Nephron (organoid): Measurements from ENCODE around the gene PLA2G4D.

ENCODE experiments used
- H3K27ac Mint-ChIP-seq, 3 experiments: 2 replicates each; pipeline ENCODE4 v1.8.0; 2020; ENCODE audit warnings: mixed read lengths in 3 of 3, mild to moderate bottlenecking in 2 of 3, moderate library complexity in 1 of 3
- H3K27me3 Mint-ChIP-seq: 2 replicates; pipeline ENCODE4 v1.8.0; 2021; ENCODE audit warnings: low read depth, mild to moderate bottlenecking, moderate library complexity, mixed read lengths
- H3K36me3 Mint-ChIP-seq: 2 replicates; pipeline ENCODE4 v1.8.0; 2020; ENCODE audit warnings: low read depth, mixed read lengths
- H3K4me1 Mint-ChIP-seq: 2 replicates; pipeline ENCODE4 v1.8.0; 2020; ENCODE audit warnings: mixed read lengths
- H3K4me3 Mint-ChIP-seq, 3 experiments: 2 replicates each; pipeline ENCODE4 v1.8.0; 2020; ENCODE audit warnings: mild to moderate bottlenecking in 3 of 3, mixed read lengths in 3 of 3, moderate library complexity in 2 of 3
- H3K9me3 Mint-ChIP-seq: 2 replicates; pipeline ENCODE4 v1.8.0; 2020; ENCODE audit warnings: mixed read lengths
- CTCF ChIP-seq, 3 experiments: fragments of 200-600 bp; sonication (generic); IDR thresholded peaks; one replicate each; pipeline ENCODE4 v1.5.0; 2021; ENCODE audit warnings: antibody characterized with exemption in 3 of 3; ENCODE audit not compliant: unreplicated experiment in 3 of 3

Gene PLA2G4D

GRCh38 chr15:42090370-42090769, 4.0 kb downstream of the PLA2G4D start:
- no peak overlapping the region for H3K27ac Mint-ChIP-seq

GRCh38 chr15:42089942-42090341, 4.4 kb downstream of the PLA2G4D start:
- TF ChIP-seq CTCF (IDR thresholded peaks at IDR 0.05; ENCODE audit: unreplicated experiment in 3 of 3): no peak
- no peak overlapping the region for H3K27ac Mint-ChIP-seq

More at GRCh38 chr15:42090370-42090769, 4.0 kb downstream of the PLA2G4D start:
- Mint-ChIP-seq H3K9me3 (no peaks in the 10 kb centered on the region), H3K4me1 (no peaks in the 10 kb centered on the region), H3K36me3 (no peaks in the 10 kb centered on the region), H3K4me3 (no peak overlapping the region), H3K27me3 (peaks cover 4% of the 10 kb centered on the region)
- no peak for TF ChIP-seq CTCF (IDR thresholded peaks at IDR 0.05; ENCODE audit: unreplicated experiment in 3 of 3)

DNA sequence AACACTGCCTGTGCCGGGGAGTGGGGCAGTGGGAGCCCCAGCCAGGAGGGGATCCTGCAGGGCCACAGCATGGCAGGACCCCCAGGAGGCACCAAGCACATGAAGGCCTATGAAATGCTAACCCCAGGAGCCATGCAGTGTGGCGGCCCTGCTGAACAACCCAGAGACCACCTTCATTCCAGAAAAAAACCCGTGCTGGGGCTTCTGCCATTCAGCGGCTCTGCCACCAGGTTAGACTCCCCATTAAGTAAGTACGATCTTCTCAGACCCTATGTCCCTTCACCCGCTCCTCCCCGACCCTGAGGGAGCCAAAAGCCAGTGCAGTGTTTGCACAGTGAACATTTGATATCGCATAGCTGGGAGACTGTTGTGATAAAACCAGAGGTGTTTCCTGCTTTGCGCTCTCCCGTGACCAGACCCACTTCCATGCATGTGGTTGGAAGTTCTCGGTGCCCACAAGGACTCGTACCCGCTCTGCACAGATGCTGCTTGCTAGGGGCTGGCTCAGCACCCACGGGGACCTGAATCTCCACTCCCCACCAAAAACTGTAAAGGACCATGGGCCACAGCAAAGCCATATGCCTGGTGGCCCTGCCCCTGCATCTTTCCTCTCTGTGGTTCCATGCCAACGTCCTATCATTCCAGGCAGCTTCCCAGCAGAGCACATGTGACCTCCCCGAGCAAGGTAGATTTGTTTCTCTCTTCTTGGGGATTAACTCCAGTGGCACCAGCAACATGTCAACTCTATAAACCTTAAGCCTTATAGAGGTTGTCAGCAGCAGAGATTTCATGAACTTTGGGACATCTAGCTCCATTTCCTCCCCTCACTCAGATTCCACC, 5.3 kb downstream of the PLA2G4D start:
- Mint-ChIP-seq H3K9me3 (no peaks in the 10 kb centered on the region), H3K27ac (no peak overlapping the region)
- no peak for TF ChIP-seq CTCF (IDR thresholded peaks at IDR 0.05; ENCODE audit: unreplicated experiment in 3 of 3)

More at GRCh38 chr15:42089942-42090341, 4.4 kb downstream of the PLA2G4D start:
- Mint-ChIP-seq H3K27me3 (peaks cover 4% of the 10 kb centered on the region), H3K4me1 (no peaks in the 10 kb centered on the region), H3K4me3 (no peak overlapping the region), H3K9me3 (no peaks in the 10 kb centered on the region), H3K36me3 (no peaks in the 10 kb centered on the region)

DNA sequence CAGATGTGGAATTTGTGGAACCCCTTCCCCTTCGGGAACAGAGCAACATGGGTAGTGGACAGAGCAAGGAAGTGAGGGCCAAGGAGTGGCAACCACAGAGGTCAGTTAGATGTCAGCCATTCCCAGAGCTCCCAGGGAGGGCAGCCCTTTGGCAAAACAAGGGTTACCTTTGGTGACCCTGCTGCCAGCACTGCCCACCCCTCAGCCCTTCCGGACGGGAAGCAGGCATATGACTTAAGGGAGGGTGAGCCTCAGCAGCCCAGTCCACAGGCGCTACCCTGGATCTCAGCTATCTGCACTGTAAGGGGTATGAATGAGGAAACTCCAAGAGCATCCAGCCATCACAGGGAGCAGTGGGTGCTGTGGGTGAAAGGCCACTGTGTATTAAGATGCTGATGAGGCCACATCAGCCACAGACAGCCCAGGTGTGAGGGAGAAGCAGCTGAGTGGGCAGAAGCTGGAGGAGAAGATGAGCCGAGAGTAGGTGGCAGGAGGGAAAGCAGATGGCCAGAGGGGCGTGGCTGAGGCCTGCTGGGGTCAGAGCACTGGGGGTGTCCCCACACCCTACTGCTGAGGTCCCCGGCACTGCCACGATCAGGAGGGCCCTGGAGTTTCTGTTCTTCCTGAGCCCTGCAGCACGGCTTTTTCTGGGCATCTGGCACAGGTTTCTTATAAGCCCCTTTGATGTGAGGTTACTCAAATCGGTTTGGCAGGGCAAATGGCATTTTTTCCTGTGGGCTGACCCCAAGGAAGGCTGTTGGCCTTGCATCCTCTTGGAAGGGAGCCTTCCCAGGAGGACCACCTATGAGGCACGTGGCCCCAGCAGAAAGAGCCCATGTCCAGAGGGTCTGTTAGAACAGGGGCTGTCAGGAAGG, 6.2 kb downstream of the PLA2G4D start:
- TF ChIP-seq CTCF (IDR thresholded peaks at IDR 0.05; ENCODE audit: unreplicated experiment in 3 of 3): no peak
- Mint-ChIP-seq H3K4me3 (no peak overlapping the region), H3K27me3 (peaks cover 15% of the 10 kb centered on the region), H3K27ac (no peak overlapping the region), H3K4me1 (no peaks in the 10 kb centered on the region), H3K36me3 (no peaks in the 10 kb centered on the region), H3K9me3 (no peaks in the 10 kb centered on the region)

More for the DNA sequence above, 5.3 kb downstream of the PLA2G4D start:
- peaks cover 11% of the 10 kb centered on the region for H3K27me3 Mint-ChIP-seq
- no peak overlapping the region for H3K4me3 Mint-ChIP-seq
- H3K36me3 Mint-ChIP-seq: no peaks in the 10 kb centered on the region
- no peaks in the 10 kb centered on the region for H3K4me1 Mint-ChIP-seq

DNA sequence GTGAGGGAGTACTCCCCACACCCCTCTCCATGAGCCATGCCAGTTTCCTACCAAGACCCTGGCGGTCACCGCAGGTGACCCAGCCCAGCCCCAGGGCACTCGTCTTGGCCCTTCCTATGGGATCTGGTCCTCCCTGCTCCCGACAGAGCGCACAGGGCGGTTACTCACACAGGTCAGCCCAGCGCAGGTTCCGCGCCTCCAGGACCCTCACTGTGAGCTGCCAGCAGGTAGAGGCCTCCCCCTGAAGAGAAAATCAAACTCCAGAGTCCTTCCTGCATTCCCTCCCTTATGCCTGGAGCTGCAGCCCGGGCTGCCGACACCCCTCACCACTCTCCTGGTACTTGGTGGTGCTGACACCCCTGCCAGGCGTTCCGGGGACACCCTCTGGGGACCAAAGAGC, 6.9 kb downstream of the PLA2G4D start:
- Mint-ChIP-seq H3K9me3 (no peaks in the 10 kb centered on the region), H3K4me1 (no peaks in the 10 kb centered on the region), H3K27ac (no peak overlapping the region), H3K36me3 (no peaks in the 10 kb centered on the region), H3K4me3 (no peak overlapping the region), H3K27me3 (peaks cover 20% of the 10 kb centered on the region)
- TF ChIP-seq CTCF (IDR thresholded peaks at IDR 0.05; ENCODE audit: unreplicated experiment in 3 of 3): no peak
